Heart left ventricle (tissue), 13 donors: ENCODE measurements around the gene NDUFAB1.

Experiments
- CTCF ChIP-seq, 12 donors: fragments of 200-600 bp; sonication (generic) in 4 of 12; IDR thresholded peaks; one replicate each; pipeline versions ENCODE4 v1.5.0 to v1.8.0; 2018 to 2022; ENCODE audit warnings: antibody characterized with exemption in 12 of 12, mild to moderate bottlenecking in 5 of 12
- POLR2A ChIP-seq, 2 donors: fragments of 450-650 bp; IDR thresholded peaks; one replicate each; pipeline ENCODE4 v1.6.1; 2017; ENCODE audit warnings: antibody characterized with exemption in 2 of 2, mild to moderate bottlenecking in 2 of 2, moderate library complexity in 2 of 2
- donor health status: ischemic (EF 13 %, LVEDD 7.1; RV severe dilation, severe dysfunction).
- donor health status: DM: no; HTN: yes; CAD: no.
- donor health status: DM: no; HTN: no; CAD: no.
- donor health status: ischemic (EF 25% LVEDD 6.9; RV normal size, moderate dysfunction).
- donor health status: ischemic (EF 25% LVEDD 5.7; RV mildly dilated, moderate dysfunction).
- donor health status: ischemic (EF 35%, LVEDD 5.7; RV mildly dilated, moderate dysfunction).
- donor health status: nonischemic (EF 11% LVEDD 7.7; RV severe dilation, severe dysfunction).
- donor health status: DM: yes; HTN: yes; CAD: no.
- donor health status: PGD.
- donor health status: ischemic (EF 29% LVEDD 5.4; RV normal size, mild dysfunction).
- donor health status: nonischemic (EF 23%, LVEDD 6.1; RV moderate dilation, normal function).

DNA sequence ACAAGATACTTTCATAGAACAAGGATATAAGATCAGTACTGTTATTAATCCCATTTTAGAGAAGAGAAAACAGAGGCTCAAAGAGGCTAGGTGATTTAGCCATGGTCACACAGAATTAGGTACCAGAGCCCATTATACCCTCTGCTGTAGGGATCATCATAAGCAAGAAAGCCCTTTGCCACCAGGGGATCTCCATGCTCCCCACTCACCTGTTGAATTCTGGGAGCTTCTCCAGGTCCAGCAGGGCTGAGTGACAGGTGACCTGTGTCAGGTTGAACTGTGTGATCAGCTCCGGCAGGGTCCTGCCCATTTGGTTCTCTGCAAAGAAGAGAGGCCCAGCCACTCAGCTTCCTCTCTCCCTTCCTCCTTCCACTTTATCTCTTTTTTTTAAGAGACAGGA, 63.7 kb downstream of the NDUFAB1 start:
- TF ChIP-seq CTCF (IDR thresholded peaks at IDR 0.05) (no peak), POLR2A (IDR thresholded peaks at IDR 0.05) (no peak)
